Progenitor cell of endocrine pancreas (in vitro differentiated cells): ENCODE data around the gene HNF4A. TPM values are rescaled to one million over a fixed set of nuclear protein-coding genes. Genes with fewer than 3 reads are reported as not detected.

ENCODE experiments used
- DNase-seq: peaks from one replicate; pipeline ENCODE4 v3.0.0; 2021; ENCODE audit warnings: low spot score; ENCODE audit not compliant: unreplicated experiment
- H3K27ac Mint-ChIP-seq: 2 replicates; pipeline ENCODE4 v1.8.0; 2021; ENCODE audit warnings: mild to moderate bottlenecking, moderate library complexity, mixed read lengths
- H3K27me3 Mint-ChIP-seq: 2 replicates; pipeline ENCODE4 v1.8.0; 2021; ENCODE audit warnings: mixed read lengths
- H3K36me3 Mint-ChIP-seq: 2 replicates; pipeline ENCODE4 v1.8.0; 2022; ENCODE audit warnings: mixed read lengths; ENCODE audit not compliant: insufficient read depth
- H3K4me1 Mint-ChIP-seq: 2 replicates; pipeline ENCODE4 v1.8.0; 2021; ENCODE audit warnings: low read depth, mixed read lengths
- H3K4me3 Mint-ChIP-seq: 2 replicates; pipeline ENCODE4 v1.8.0; 2021; ENCODE audit warnings: low read depth, mild to moderate bottlenecking, moderate library complexity, mixed read lengths
- H3K9me3 Mint-ChIP-seq: 2 replicates; pipeline ENCODE4 v1.8.0; 2021; ENCODE audit warnings: low read depth, mixed read lengths
- CTCF ChIP-seq: fragments of 200-600 bp; sonication (generic); IDR thresholded peaks from one replicate; pipeline ENCODE4 v1.5.0; 2021; ENCODE audit warnings: antibody characterized with exemption, mild to moderate bottlenecking; ENCODE audit not compliant: unreplicated experiment
- total RNA-seq: library from RNA; stranded (reverse); gene quantifications from 2 replicates; pipeline ENCODE4 v1.2.1, GENCODE V29; 2021

Gene HNF4A
- total RNA-seq, 1 donor from 2014 or later: 72.9 TPM

GRCh38 chr20:44411757-44412401 is 56.4 kb downstream of the HNF4A start:
- no peak for DNase-seq
- TF ChIP-seq CTCF: no peak
- H3K4me1 Mint-ChIP-seq: peaks cover 23% of the 10 kb centered on the region
- no peaks in the 10 kb centered on the region for H3K9me3 Mint-ChIP-seq
- peaks cover 21% of the 10 kb centered on the region for H3K36me3 Mint-ChIP-seq
- peak overlapping the region; percentile 91 for H3K27ac Mint-ChIP-seq
- H3K4me3 Mint-ChIP-seq: no peak overlapping the region
- peaks cover 11% of the 10 kb centered on the region for H3K27me3 Mint-ChIP-seq

GRCh38 chr20:44412402-44413144 is 57.1 kb downstream of the HNF4A start:
- no peaks in the 10 kb centered on the region for H3K9me3 Mint-ChIP-seq
- H3K4me3 Mint-ChIP-seq: no peak overlapping the region
- H3K27me3 Mint-ChIP-seq: peaks cover 11% of the 10 kb centered on the region
- no peak for TF ChIP-seq CTCF
- H3K4me1 Mint-ChIP-seq: peaks cover 22% of the 10 kb centered on the region
- H3K27ac Mint-ChIP-seq: peak overlapping the region; percentile 91
- DNase-seq: no peak
- H3K36me3 Mint-ChIP-seq: peaks cover 23% of the 10 kb centered on the region

GRCh38 chr20:44413575-44414345 is 58.3 kb downstream of the HNF4A start:
- Mint-ChIP-seq H3K4me3 (no peak overlapping the region), H3K27ac (no peak overlapping the region), H3K36me3 (peaks cover 20% of the 10 kb centered on the region), H3K9me3 (no peaks in the 10 kb centered on the region), H3K4me1 (peaks cover 22% of the 10 kb centered on the region), H3K27me3 (peaks cover 11% of the 10 kb centered on the region)
- no peak for DNase-seq
- TF ChIP-seq CTCF: no peak

GRCh38 chr20:44414346-44414714 is 58.8 kb downstream of the HNF4A start:
- H3K36me3 Mint-ChIP-seq: peaks cover 19% of the 10 kb centered on the region
- no peak overlapping the region for H3K27ac Mint-ChIP-seq
- H3K4me1 Mint-ChIP-seq: peaks cover 22% of the 10 kb centered on the region
- H3K4me3 Mint-ChIP-seq: no peak overlapping the region
- peaks cover 7% of the 10 kb centered on the region for H3K27me3 Mint-ChIP-seq
- no peak for TF ChIP-seq CTCF
- no peak for DNase-seq
- no peaks in the 10 kb centered on the region for H3K9me3 Mint-ChIP-seq

- no peak for TF ChIP-seq CTCF
- Mint-ChIP-seq H3K27ac (no peak overlapping the region), H3K36me3 (peaks cover 20% of the 10 kb centered on the region), H3K27me3 (peaks cover 7% of the 10 kb centered on the region), H3K4me3 (no peak overlapping the region), H3K4me1 (peaks cover 22% of the 10 kb centered on the region), H3K9me3 (no peaks in the 10 kb centered on the region)
- no peak for DNase-seq
These were observed 59.3 kb downstream of the HNF4A start for GRCh38 chr20:44414808-44415207.
